ENCODE measurements around the gene MARCKSL1. TPM values are rescaled to one million over a fixed set of nuclear protein-coding genes. Genes with fewer than 3 reads are reported as not detected.

The MARCKSL1 gene
- total and polyA plus RNA-seq, 7 experiments from 2014 or later: 22.2 to 222 (median 69.0) TPM

DNA sequence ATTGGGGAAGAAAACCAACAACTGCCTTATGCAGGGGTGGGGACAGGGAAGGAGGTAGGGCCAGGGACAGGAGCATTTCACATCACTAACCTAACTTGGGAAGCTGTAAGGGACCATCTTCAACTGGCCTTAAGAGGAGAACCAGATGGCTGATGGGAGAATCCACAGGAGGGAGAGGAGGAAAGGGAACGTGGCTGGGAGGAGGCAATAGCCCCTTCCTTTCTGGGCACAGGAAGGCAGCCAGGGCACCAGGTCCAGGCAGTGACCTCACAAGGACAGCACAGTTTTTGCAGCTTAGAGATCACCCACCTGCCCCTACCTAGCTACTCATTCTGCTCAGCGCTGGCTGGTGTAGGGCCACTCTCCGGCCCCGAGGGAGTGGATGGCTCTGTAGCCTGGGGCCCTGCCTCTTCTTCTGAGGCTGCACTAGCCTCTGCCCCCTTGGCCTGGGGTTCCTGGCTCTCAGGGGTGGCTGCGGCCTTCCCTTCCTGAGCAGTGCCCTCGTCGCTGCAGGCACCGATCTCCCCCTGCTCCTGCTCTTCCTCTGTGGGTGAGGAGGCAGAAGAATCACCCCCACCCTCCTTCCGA, 1.7 kb downstream of the MARCKSL1 start:
- peaks cover 6 to 34% (median 18%) of the 10 kb centered on the region in 3 experiments for H3K36me3 ChIP-seq (ENCODE audit: control insufficient read depth in 2 of 3, insufficient read depth in 3 of 3, low read length in 3 of 3)
- H3K9me3 ChIP-seq (ENCODE audit: control insufficient read depth in 2 of 3, low read length in 3 of 3): no peaks in the 10 kb centered on the region
- peaks cover 20 to 33% of the 10 kb centered on the region in 2 donors for H3K4me1 ChIP-seq (ENCODE audit: control insufficient read depth in 2 of 2, insufficient read depth in 2 of 2, low read length in 2 of 2)
- CTCF ChIA-PET: interaction anchor here (0.6 kb wide), 2 partner anchors 18 to 43 kb away, joined by 3 read pairs; partner anchors contain the start of gene HDAC1
- peak overlapping the region; percentile 70 for H3K27ac ChIP-seq (ENCODE audit: low read depth, low read length)
- peaks cover 8 to 21% (median 10%) of the 10 kb centered on the region in 5 donors for H3K36me3 Mint-ChIP-seq
- H3K27me3 ChIP-seq (ENCODE audit: control insufficient read depth in 2 of 2, insufficient read depth in 2 of 2, low read length in 2 of 2): no peaks in the 10 kb centered on the region
- POLR2A ChIA-PET: interaction anchor here (0.7 to 6.3 kb wide), 7 partner anchors 12 to 94 kb away, joined by 3 to 64 read pairs (median 4); no protein-coding TSS in a partner anchor
- no peak for ATAC-seq
- no peaks in the 10 kb centered on the region for H3K27me3 Mint-ChIP-seq
- peaks cover 35 to 52% (median 45%) of the 10 kb centered on the region in 7 donors for H3K4me1 Mint-ChIP-seq
- no peaks in the 10 kb centered on the region for H3K9me3 Mint-ChIP-seq
- peak overlapping the region; percentile 66 to 95 (median 89) for H3K27ac Mint-ChIP-seq
- peak overlapping the region; percentile 82 to 93 (median 90) for H3K4me3 Mint-ChIP-seq
- no peak for DNase-seq
- peak overlapping the region; percentile 60 for H3K4me3 ChIP-seq (ENCODE audit: low read length)
- intact Hi-C loops (cut with micrococcal nuclease): loop anchor here in 1 of 2 donors (2.0 kb wide), 1 partner anchor 86 kb away; no protein-coding TSS in a partner anchor

DNA sequence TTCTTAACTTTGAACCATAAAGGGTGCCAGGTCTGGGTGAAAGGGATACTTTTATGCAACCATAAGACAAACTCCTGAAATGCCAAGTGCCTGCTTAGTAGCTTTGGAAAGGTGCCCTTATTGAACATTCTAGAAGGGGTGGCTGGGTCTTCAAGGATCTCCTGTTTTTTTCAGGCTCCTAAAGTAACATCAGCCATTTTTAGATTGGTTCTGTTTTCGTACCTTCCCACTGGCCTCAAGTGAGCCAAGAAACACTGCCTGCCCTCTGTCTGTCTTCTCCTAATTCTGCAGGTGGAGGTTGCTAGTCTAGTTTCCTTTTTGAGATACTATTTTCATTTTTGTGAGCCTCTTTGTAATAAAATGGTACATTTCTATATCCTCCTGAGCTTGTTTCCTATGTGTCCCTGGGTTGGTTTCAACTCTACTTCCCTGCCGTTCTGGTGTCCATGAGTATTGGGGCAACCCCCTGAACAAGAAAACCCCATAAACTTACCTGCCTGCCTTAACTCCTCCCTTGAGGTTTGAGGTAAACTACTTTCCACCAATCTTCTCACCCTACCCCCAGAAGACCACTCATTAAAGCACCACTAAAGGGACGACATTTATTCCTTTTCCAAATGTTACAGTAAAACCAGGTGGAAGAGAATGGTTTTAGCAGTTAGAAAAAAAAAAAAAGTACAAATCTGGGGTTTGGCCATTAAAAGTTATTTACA, 2.6 kb downstream of the MARCKSL1 start:
- Histone ChIP-seq H3K9me3 (ENCODE audit: control insufficient read depth in 2 of 3, low read length in 3 of 3) (no peaks in the 10 kb centered on the region), H3K4me1 (ENCODE audit: control insufficient read depth in 2 of 2, insufficient read depth in 2 of 2, low read length in 2 of 2) (peaks cover 20 to 33% of the 10 kb centered on the region in 2 donors), H3K27me3 (ENCODE audit: control insufficient read depth in 2 of 2, insufficient read depth in 2 of 2, low read length in 2 of 2) (no peaks in the 10 kb centered on the region), H3K36me3 (ENCODE audit: control insufficient read depth in 2 of 3, insufficient read depth in 3 of 3, low read length in 3 of 3) (peaks cover 15 to 44% (median 23%) of the 10 kb centered on the region in 3 experiments), H3K4me3 (ENCODE audit: low read length) (no peak overlapping the region), H3K27ac (ENCODE audit: low read depth, low read length) (peak overlapping the region; percentile 70)
- Mint-ChIP-seq H3K4me1 (peaks cover 31 to 50% (median 41%) of the 10 kb centered on the region in 7 donors), H3K4me3 (peak overlapping the region; percentile 1 to 93 (median 80)), H3K9me3 (no peaks in the 10 kb centered on the region), H3K27ac (peak overlapping the region; percentile 5 to 95 (median 80)), H3K36me3 (peaks cover 8 to 27% (median 13%) of the 10 kb centered on the region in 5 donors), H3K27me3 (no peaks in the 10 kb centered on the region)
- no peak for ATAC-seq
- ChIA-PET POLR2A (interaction anchor here (0.7 to 6.3 kb wide), 9 partner anchors 11 to 122 kb away, joined by 3 to 64 read pairs (median 4); partner anchors contain the start of gene LCK), CTCF (interaction anchor here (0.6 to 1.8 kb wide), 6 partner anchors 12 to 93 kb away, joined by 3 to 6 read pairs (median 4); no protein-coding TSS in a partner anchor)
- no peak for DNase-seq
- intact Hi-C loops (cut with micrococcal nuclease): no loop called here

GRCh38 chr1:32332290-32333079, 3.5 kb downstream of the MARCKSL1 start:
- no peak for DNase-seq
- H3K4me3 Mint-ChIP-seq: no peak overlapping the region
- H3K4me1 ChIP-seq (ENCODE audit: control insufficient read depth in 2 of 2, insufficient read depth in 2 of 2, low read length in 2 of 2): peaks cover 18 to 30% of the 10 kb centered on the region in 2 donors
- peaks cover 24 to 43% (median 36%) of the 10 kb centered on the region in 7 donors for H3K4me1 Mint-ChIP-seq
- no peaks in the 10 kb centered on the region for H3K27me3 Mint-ChIP-seq
- CTCF ChIA-PET: interaction anchor here (0.6 to 1.8 kb wide), 8 partner anchors 11 to 1553 kb away, joined by 3 to 6 read pairs (median 4); no protein-coding TSS in a partner anchor
- POLR2A ChIA-PET: interaction anchor here (0.6 to 6.3 kb wide), 10 partner anchors 10 to 263 kb away, joined by 3 to 64 read pairs (median 4); partner anchors contain the start of gene LCK
- no peak for ATAC-seq
- H3K9me3 ChIP-seq (ENCODE audit: control insufficient read depth in 2 of 3, low read length in 3 of 3): no peaks in the 10 kb centered on the region
- intact Hi-C loops (cut with micrococcal nuclease): no loop called here
- H3K27ac ChIP-seq (ENCODE audit: low read depth, low read length): no peak overlapping the region
- peaks cover 25 to 53% (median 30%) of the 10 kb centered on the region in 3 experiments for H3K36me3 ChIP-seq (ENCODE audit: control insufficient read depth in 2 of 3, insufficient read depth in 3 of 3, low read length in 3 of 3)
- no peaks in the 10 kb centered on the region for H3K9me3 Mint-ChIP-seq
- peak overlapping the region in 7 of 9 donors; percentile 34 to 95 (median 55) for H3K27ac Mint-ChIP-seq
- H3K4me3 ChIP-seq (ENCODE audit: low read length): no peak overlapping the region
- no peaks in the 10 kb centered on the region for H3K27me3 ChIP-seq (ENCODE audit: control insufficient read depth in 2 of 2, insufficient read depth in 2 of 2, low read length in 2 of 2)
- H3K36me3 Mint-ChIP-seq: peaks cover 8 to 31% (median 17%) of the 10 kb centered on the region in 5 donors

- no peak for DNase-seq
- no peaks in the 10 kb centered on the region for H3K27me3 Mint-ChIP-seq
- no peak for ATAC-seq
- peaks cover 16 to 37% (median 26%) of the 10 kb centered on the region in 7 donors for H3K4me1 Mint-ChIP-seq
- H3K4me3 Mint-ChIP-seq: peak overlapping the region in 1 of 10 donors; percentile 56
- Histone ChIP-seq H3K27me3 (ENCODE audit: control insufficient read depth in 2 of 2, insufficient read depth in 2 of 2, low read length in 2 of 2) (no peaks in the 10 kb centered on the region), H3K27ac (ENCODE audit: low read depth, low read length) (no peak overlapping the region), H3K9me3 (ENCODE audit: control insufficient read depth in 2 of 3, low read length in 3 of 3) (no peaks in the 10 kb centered on the region), H3K36me3 (ENCODE audit: control insufficient read depth in 2 of 3, insufficient read depth in 3 of 3, low read length in 3 of 3) (peaks cover 30 to 61% (median 33%) of the 10 kb centered on the region in 3 experiments), H3K4me1 (ENCODE audit: control insufficient read depth in 2 of 2, insufficient read depth in 2 of 2, low read length in 2 of 2) (peaks cover 8 to 20% of the 10 kb centered on the region in 2 donors), H3K4me3 (ENCODE audit: low read length) (no peak overlapping the region)
- H3K27ac Mint-ChIP-seq: peak overlapping the region in 7 of 9 donors; percentile 31 to 87 (median 39)
- H3K36me3 Mint-ChIP-seq: peaks cover 8 to 34% (median 22%) of the 10 kb centered on the region in 5 donors
- POLR2A ChIA-PET: interaction anchor here (0.6 to 6.3 kb wide), 10 partner anchors 9 to 262 kb away, joined by 3 to 64 read pairs (median 4); no protein-coding TSS in a partner anchor
- CTCF ChIA-PET: interaction anchor here (0.6 to 1.4 kb wide), 3 partner anchors 17 to 115 kb away, joined by 3 to 4 read pairs (median 3); no protein-coding TSS in a partner anchor
- H3K9me3 Mint-ChIP-seq: no peaks in the 10 kb centered on the region
- intact Hi-C loops (cut with micrococcal nuclease): no loop called here
Measured at GRCh38 chr1:32331549-32331948, 4.5 kb downstream of the MARCKSL1 start.

DNA sequence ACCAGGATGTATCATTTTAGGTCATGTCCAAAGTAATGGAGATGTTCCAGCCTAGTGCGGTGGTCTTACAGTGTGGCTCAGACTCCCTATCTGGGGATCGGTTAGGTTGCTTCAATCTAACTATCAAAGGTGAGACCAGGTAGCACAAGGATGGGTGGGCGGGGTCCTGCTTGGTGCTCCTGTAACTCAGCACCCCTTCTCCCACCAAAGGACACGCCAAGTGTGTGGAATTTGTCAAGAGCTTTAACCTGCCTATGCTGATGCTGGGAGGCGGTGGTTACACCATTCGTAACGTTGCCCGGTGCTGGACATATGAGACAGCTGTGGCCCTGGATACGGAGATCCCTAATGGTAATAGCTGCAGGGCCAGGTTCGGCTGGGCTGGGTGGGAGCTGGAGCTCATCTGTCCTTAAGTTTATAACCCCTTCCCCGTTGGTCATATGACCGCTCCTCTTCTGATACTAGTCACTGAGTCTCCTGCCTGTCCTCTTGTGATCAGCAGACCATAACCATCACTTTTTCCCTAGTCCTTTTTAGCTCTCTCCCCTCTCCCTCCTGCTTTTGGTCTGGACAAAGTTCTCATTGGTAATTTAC, 5.4 kb downstream of the MARCKSL1 start:
- H3K36me3 Mint-ChIP-seq: peaks cover 8 to 34% (median 22%) of the 10 kb centered on the region in 5 donors
- ATAC-seq: no peak
- no peaks in the 10 kb centered on the region for H3K27me3 Mint-ChIP-seq
- H3K27me3 ChIP-seq (ENCODE audit: control insufficient read depth in 2 of 2, insufficient read depth in 2 of 2, low read length in 2 of 2): no peaks in the 10 kb centered on the region
- ChIA-PET CTCF (no interaction called here), POLR2A (interaction anchor here (0.7 to 4.8 kb wide), 7 partner anchors 9 to 81 kb away, joined by 3 to 50 read pairs (median 5); partner anchors contain the start of gene BSDC1)
- DNase-seq: no peak
- no peaks in the 10 kb centered on the region for H3K9me3 ChIP-seq (ENCODE audit: control insufficient read depth in 2 of 3, low read length in 3 of 3)
- intact Hi-C loops (cut with micrococcal nuclease): no loop called here
- H3K4me3 ChIP-seq (ENCODE audit: low read length): no peak overlapping the region
- peaks cover 5 to 17% of the 10 kb centered on the region in 2 donors for H3K4me1 ChIP-seq (ENCODE audit: control insufficient read depth in 2 of 2, insufficient read depth in 2 of 2, low read length in 2 of 2)
- H3K27ac Mint-ChIP-seq: peak overlapping the region in 8 of 9 donors; percentile 3 to 88 (median 38)
- H3K4me1 Mint-ChIP-seq: peaks cover 17 to 37% (median 26%) of the 10 kb centered on the region in 7 donors
- H3K36me3 ChIP-seq (ENCODE audit: control insufficient read depth in 2 of 3, insufficient read depth in 3 of 3, low read length in 3 of 3): peaks cover 30 to 68% (median 33%) of the 10 kb centered on the region in 3 experiments
- no peak overlapping the region for H3K27ac ChIP-seq (ENCODE audit: low read depth, low read length)
- H3K4me3 Mint-ChIP-seq: no peak overlapping the region
- no peaks in the 10 kb centered on the region for H3K9me3 Mint-ChIP-seq

Data from naive thymus-derived CD4-positive, alpha-beta T cell (primary cell).